ENCODE measurements around the gene PLB1.

DNA sequence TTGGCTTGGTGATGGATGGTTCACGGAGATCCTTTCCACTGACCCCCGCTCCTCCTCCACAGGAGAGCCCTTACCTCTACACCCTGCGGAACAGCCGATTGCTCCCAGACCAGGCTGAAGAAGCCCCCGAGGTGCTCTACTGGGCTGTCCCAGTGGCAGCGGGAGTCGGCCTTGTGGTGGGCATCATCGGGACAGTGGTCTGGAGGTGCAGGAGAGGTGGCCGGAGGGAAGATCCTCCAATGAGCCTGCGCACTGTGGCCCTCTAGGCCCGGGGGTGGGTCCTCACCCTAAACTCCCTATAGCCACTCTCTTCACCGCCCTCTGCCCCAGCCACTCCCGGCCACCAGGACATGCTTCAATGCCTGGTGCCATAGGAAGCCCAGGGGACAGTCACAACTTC lies 146.9 kb downstream of the PLB1 start:
- TF ChIP-seq CTCF (IDR thresholded peaks at IDR 0.05) (no peak), POLR2A (IDR thresholded peaks at IDR 0.05) (no peak), POLR2AphosphoS5 (IDR thresholded peaks at IDR 0.05) (no peak), EP300 (IDR thresholded peaks at IDR 0.05) (no peak)

Data from stomach (tissue), 4 donors.